IgD-negative memory B cell (primary cell): ENCODE measurements around the gene CD6. TPM values are rescaled to one million over a fixed set of nuclear protein-coding genes. Genes with fewer than 3 reads are reported as not detected.

Experiments
- H3K27ac Mint-ChIP-seq, 3 donors: one replicate each; pipeline ENCODE4 v1.8.0; 2020 to 2022; ENCODE audit warnings: mild to moderate bottlenecking in 3 of 3, mixed read lengths in 3 of 3, moderate library complexity in 1 of 3
- H3K27me3 Mint-ChIP-seq: one replicate; pipeline ENCODE4 v1.8.0; 2021; ENCODE audit warnings: mixed read lengths
- H3K36me3 Mint-ChIP-seq: one replicate; pipeline ENCODE4 v1.8.0; 2020; ENCODE audit warnings: mild to moderate bottlenecking, mixed read lengths
- H3K4me1 Mint-ChIP-seq, 3 donors: one replicate each; pipeline ENCODE4 v1.8.0; 2020 to 2022; ENCODE audit warnings: mixed read lengths in 3 of 3, mild to moderate bottlenecking in 1 of 3
- H3K4me3 Mint-ChIP-seq, 4 donors: one replicate each; pipeline ENCODE4 v1.8.0; 2020 to 2022; ENCODE audit warnings: mild to moderate bottlenecking in 4 of 4, mixed read lengths in 4 of 4, moderate library complexity in 3 of 4
- H3K9me3 Mint-ChIP-seq, 3 donors: one replicate each; pipeline ENCODE4 v1.8.0; 2020 to 2021; ENCODE audit warnings: mixed read lengths in 3 of 3, mild to moderate bottlenecking in 1 of 3
- polyA plus RNA-seq: library from polyadenylated mRNA; unstranded; fragments of 300-500 nt; fragmentation: Illumina TruSeq; gene quantifications from one replicate; pipeline ENCODE4 v1.2.3, GENCODE V29; 2021

The CD6 gene
- polyA plus RNA-seq, 1 donor from 2014 or later, result 8.6 TPM

- Mint-ChIP-seq H3K4me1 (peaks cover 7 to 23% (median 15%) of the 10 kb centered on the region in 3 donors), H3K4me3 (peak overlapping the region; percentile 83 to 97 (median 96)), H3K9me3 (peaks cover 0 to 2% (median 0%) of the 10 kb centered on the region in 3 donors), H3K27ac (peak overlapping the region; percentile 69 to 99 (median 97)), H3K27me3 (no peaks in the 10 kb centered on the region), H3K36me3 (no peaks in the 10 kb centered on the region)
Measured at GRCh38 chr11:61041755-61042518, 70.5 kb downstream of the CD6 start.

GRCh38 chr11:61042537-61042936 is 71.1 kb downstream of the CD6 start:
- Mint-ChIP-seq H3K27ac (peak overlapping the region; percentile 69 to 99 (median 97)), H3K4me3 (peak overlapping the region; percentile 83 to 97 (median 96)), H3K36me3 (no peaks in the 10 kb centered on the region), H3K4me1 (peaks cover 7 to 23% (median 15%) of the 10 kb centered on the region in 3 donors), H3K27me3 (no peaks in the 10 kb centered on the region), H3K9me3 (peaks cover 0 to 2% (median 0%) of the 10 kb centered on the region in 3 donors)

GRCh38 chr11:61042961-61043540 is 71.6 kb downstream of the CD6 start:
- peak overlapping the region; percentile 69 to 99 (median 97) for H3K27ac Mint-ChIP-seq
- peaks cover 7 to 23% (median 15%) of the 10 kb centered on the region in 3 donors for H3K4me1 Mint-ChIP-seq
- no peaks in the 10 kb centered on the region for H3K27me3 Mint-ChIP-seq
- peaks cover 0 to 2% (median 0%) of the 10 kb centered on the region in 3 donors for H3K9me3 Mint-ChIP-seq
- no peaks in the 10 kb centered on the region for H3K36me3 Mint-ChIP-seq
- H3K4me3 Mint-ChIP-seq, result peak overlapping the region; percentile 83 to 97 (median 96)

- H3K9me3 Mint-ChIP-seq, result peaks cover 0 to 2% (median 0%) of the 10 kb centered on the region in 3 donors
- H3K27me3 Mint-ChIP-seq, result peaks cover 2% of the 10 kb centered on the region
- peaks cover 7 to 25% (median 12%) of the 10 kb centered on the region in 3 donors for H3K4me1 Mint-ChIP-seq
- H3K36me3 Mint-ChIP-seq, result no peaks in the 10 kb centered on the region
- no peak overlapping the region for H3K27ac Mint-ChIP-seq
- no peak overlapping the region for H3K4me3 Mint-ChIP-seq
Measured at GRCh38 chr11:61045271-61045670, 73.8 kb downstream of the CD6 start.

- Mint-ChIP-seq H3K27me3 (peaks cover 2% of the 10 kb centered on the region), H3K4me1 (peaks cover 5 to 17% (median 5%) of the 10 kb centered on the region in 3 donors), H3K9me3 (peaks cover 0 to 2% (median 0%) of the 10 kb centered on the region in 3 donors), H3K27ac (no peak overlapping the region), H3K36me3 (peaks cover 2% of the 10 kb centered on the region), H3K4me3 (no peak overlapping the region)
Measured at GRCh38 chr11:61046833-61047232, 75.4 kb downstream of the CD6 start.

GRCh38 chr11:61048368-61049062 is 77.0 kb downstream of the CD6 start:
- Mint-ChIP-seq H3K9me3 (no peaks in the 10 kb centered on the region), H3K4me1 (peaks cover 0 to 4% (median 0%) of the 10 kb centered on the region in 3 donors), H3K27ac (no peak overlapping the region), H3K4me3 (no peak overlapping the region), H3K36me3 (peaks cover 2% of the 10 kb centered on the region), H3K27me3 (peaks cover 2% of the 10 kb centered on the region)

- Mint-ChIP-seq H3K27me3 (peaks cover 2% of the 10 kb centered on the region), H3K36me3 (peaks cover 2% of the 10 kb centered on the region), H3K9me3 (no peaks in the 10 kb centered on the region), H3K4me1 (peaks cover 0 to 5% (median under 1%) of the 10 kb centered on the region in 3 donors), H3K27ac (no peak overlapping the region), H3K4me3 (no peak overlapping the region)
Measured at GRCh38 chr11:61049063-61049377, 77.5 kb downstream of the CD6 start.

- H3K9me3 Mint-ChIP-seq, result no peaks in the 10 kb centered on the region
- H3K4me3 Mint-ChIP-seq, result no peak overlapping the region
- H3K27ac Mint-ChIP-seq, result no peak overlapping the region
- H3K4me1 Mint-ChIP-seq, result peaks cover 0 to 5% (median 2%) of the 10 kb centered on the region in 3 donors
- peaks cover 2% of the 10 kb centered on the region for H3K27me3 Mint-ChIP-seq
- peaks cover 2% of the 10 kb centered on the region for H3K36me3 Mint-ChIP-seq
Measured at GRCh38 chr11:61049859-61050258, 78.4 kb downstream of the CD6 start.

- H3K36me3 Mint-ChIP-seq, result peaks cover 3% of the 10 kb centered on the region
- H3K27me3 Mint-ChIP-seq, result peaks cover 2% of the 10 kb centered on the region
- peak overlapping the region in 1 of 4 donors; percentile 17 for H3K4me3 Mint-ChIP-seq
- peaks cover 0 to 5% (median 3%) of the 10 kb centered on the region in 3 donors for H3K4me1 Mint-ChIP-seq
- no peak overlapping the region for H3K27ac Mint-ChIP-seq
- no peaks in the 10 kb centered on the region for H3K9me3 Mint-ChIP-seq
Measured at GRCh38 chr11:61052182-61052972, 80.9 kb downstream of the CD6 start.

- H3K4me3 Mint-ChIP-seq, result no peak overlapping the region
Measured at GRCh38 chr11:61053191-61053590, 81.7 kb downstream of the CD6 start.

GRCh38 chr11:61054513-61054912 is 83.0 kb downstream of the CD6 start:
- Mint-ChIP-seq H3K27ac (no peak overlapping the region), H3K36me3 (peaks cover 3% of the 10 kb centered on the region), H3K4me1 (peaks cover 0 to 3% (median 1%) of the 10 kb centered on the region in 3 donors), H3K9me3 (no peaks in the 10 kb centered on the region), H3K27me3 (no peaks in the 10 kb centered on the region), H3K4me3 (no peak overlapping the region)

More at GRCh38 chr11:61053191-61053590, 81.7 kb downstream of the CD6 start:
- H3K27ac Mint-ChIP-seq, result peak overlapping the region in 1 of 3 donors; percentile 85
- peaks cover 0 to 5% (median 3%) of the 10 kb centered on the region in 3 donors for H3K4me1 Mint-ChIP-seq
- H3K36me3 Mint-ChIP-seq, result peaks cover 3% of the 10 kb centered on the region
- H3K27me3 Mint-ChIP-seq, result peaks cover 2% of the 10 kb centered on the region
- no peaks in the 10 kb centered on the region for H3K9me3 Mint-ChIP-seq

- Mint-ChIP-seq H3K27ac (peak overlapping the region in 1 of 3 donors; percentile 8), H3K4me3 (peak overlapping the region in 1 of 4 donors; percentile 22), H3K9me3 (no peaks in the 10 kb centered on the region), H3K36me3 (peaks cover 3% of the 10 kb centered on the region), H3K27me3 (no peaks in the 10 kb centered on the region), H3K4me1 (peaks cover 0 to 3% (median 1%) of the 10 kb centered on the region in 3 donors)
Measured at GRCh38 chr11:61054927-61055562, 83.6 kb downstream of the CD6 start.

GRCh38 chr11:61055776-61056175 is 84.3 kb downstream of the CD6 start:
- H3K4me3 Mint-ChIP-seq, result peak overlapping the region in 1 of 4 donors; percentile 43
- H3K27ac Mint-ChIP-seq, result peak overlapping the region in 1 of 3 donors; percentile 8
- peaks cover 2 to 7% (median 5%) of the 10 kb centered on the region in 3 donors for H3K4me1 Mint-ChIP-seq

GRCh38 chr11:61056571-61056970 is 85.1 kb downstream of the CD6 start:
- no peak overlapping the region for H3K27ac Mint-ChIP-seq
- peaks cover 1% of the 10 kb centered on the region for H3K36me3 Mint-ChIP-seq
- no peak overlapping the region for H3K4me3 Mint-ChIP-seq
- no peaks in the 10 kb centered on the region for H3K9me3 Mint-ChIP-seq
- H3K27me3 Mint-ChIP-seq, result peaks cover 2% of the 10 kb centered on the region
- peaks cover 10 to 15% (median 12%) of the 10 kb centered on the region in 3 donors for H3K4me1 Mint-ChIP-seq

More at GRCh38 chr11:61055776-61056175, 84.3 kb downstream of the CD6 start:
- peaks cover 3% of the 10 kb centered on the region for H3K36me3 Mint-ChIP-seq
- no peaks in the 10 kb centered on the region for H3K27me3 Mint-ChIP-seq
- H3K9me3 Mint-ChIP-seq, result no peaks in the 10 kb centered on the region
